ENCODE measurements around the gene CCDC50.

The CCDC50 gene

GRCh38 chr3:191328962-191329653 is at the start of gene CCDC50:
Gene CCDC50 (plus strand): TSS chr3:191329394. CDS start chr3:191329675, 281 bp downstream.
- DNase-seq = no peak

DNA sequence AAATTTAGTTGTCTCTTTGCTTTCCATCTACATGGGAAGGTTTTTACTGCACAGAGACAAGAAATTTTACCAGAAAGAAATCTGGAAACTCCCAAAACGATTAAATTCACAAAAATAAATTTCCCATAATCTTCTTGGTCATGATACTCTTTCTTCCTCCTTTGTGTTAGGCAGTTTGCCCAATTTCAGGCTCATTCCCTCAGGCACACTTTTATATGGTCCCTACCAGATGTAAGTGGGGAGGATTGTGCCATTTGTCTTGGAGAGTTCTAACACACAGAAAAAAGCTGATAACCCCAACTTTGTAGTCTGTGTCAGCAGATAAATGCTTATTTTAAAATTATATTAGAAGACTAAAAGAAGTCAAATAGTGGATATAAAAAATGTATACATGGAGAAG is 49.1 kb upstream of the CCDC50 start:
- DNase-seq = no peak

- no peak for DNase-seq
Measured at GRCh38 chr3:191280882-191281281, 48.3 kb upstream of the CCDC50 start.

- DNase-seq = no peak
Measured at GRCh38 chr3:191282251-191283185, 46.7 kb upstream of the CCDC50 start.

DNA sequence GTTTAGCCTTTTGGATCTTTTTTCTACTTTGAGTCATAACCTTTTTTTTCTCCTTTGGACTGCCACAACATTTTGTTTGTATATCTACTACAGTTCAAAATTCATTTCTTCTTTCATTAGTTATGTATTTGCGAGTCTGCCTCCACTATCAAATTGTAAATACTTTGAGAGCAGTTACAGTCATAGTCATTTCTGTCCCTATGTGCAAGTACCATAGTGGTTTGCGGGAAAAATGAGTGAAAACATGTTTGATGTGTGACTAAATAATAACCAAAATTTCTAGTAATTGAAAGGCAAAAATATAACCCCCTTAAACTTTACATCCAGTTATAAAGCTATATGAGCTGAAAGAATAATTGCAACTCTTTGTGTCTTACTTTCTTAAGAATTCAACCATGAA is 45.8 kb upstream of the CCDC50 start:
- no peak for DNase-seq

- DNase-seq = no peak
Measured at GRCh38 chr3:191290311-191291025, 38.7 kb upstream of the CCDC50 start.

DNA sequence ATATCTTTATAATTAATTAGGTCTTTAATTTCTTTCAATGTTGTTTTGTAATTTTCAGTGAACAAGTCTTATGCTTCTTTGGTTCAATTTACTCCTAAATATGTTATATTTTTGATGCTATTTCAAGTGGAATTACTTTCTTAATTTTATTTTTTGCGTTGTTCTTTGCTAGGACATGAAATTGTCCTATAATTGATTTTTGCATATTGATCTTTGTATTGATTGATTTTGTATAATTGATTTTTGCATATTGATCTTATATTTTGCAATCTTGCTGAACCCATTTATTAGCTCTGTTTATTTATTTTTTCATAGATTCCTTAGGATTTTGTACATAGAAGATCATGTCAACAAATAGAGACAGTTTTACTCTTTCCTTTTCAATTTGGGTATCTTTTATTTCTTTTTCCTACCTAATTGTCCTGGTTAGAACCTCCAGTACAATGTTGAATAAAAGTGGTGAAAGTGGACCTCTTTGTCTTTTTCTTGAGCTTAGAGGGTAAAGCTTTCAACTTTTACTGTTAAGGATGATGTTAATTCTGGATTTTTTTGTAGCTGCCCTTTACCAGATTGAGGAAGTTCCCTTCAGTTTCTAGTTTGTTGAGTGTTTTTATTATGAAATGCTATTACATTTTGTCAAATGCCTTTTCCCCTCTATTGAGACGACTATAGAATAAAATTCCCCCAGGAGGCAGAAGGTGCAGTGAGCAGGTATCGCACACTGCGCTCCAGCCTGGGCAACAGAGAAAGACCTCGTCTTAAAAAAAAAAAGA is 36.8 kb upstream of the CCDC50 start:
- DNase-seq = no peak

- DNase-seq = no peak
Measured at GRCh38 chr3:191294291-191294690, 34.9 kb upstream of the CCDC50 start.

GRCh38 chr3:191296041-191296541 is 33.1 kb upstream of the CCDC50 start:
- no peak for DNase-seq

DNA sequence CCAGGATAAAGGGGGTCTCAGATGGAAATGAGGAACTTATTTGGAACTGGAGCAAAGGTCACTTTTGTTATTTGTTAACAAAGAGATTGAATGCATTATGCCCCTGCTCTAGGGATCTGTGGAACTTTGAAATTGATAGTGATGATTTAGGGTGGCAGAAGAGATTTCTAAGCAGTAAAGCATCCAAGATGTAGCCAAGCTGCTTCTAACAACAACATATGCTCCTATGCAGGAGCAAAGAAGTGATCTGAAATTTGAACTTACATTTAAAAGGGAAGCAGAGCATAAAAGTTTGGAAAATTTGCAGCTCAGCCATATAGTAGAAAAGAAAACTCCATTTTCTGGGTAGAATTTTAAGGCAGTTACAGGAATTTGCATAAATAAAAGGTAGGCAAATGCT is 30.3 kb upstream of the CCDC50 start:
- DNase-seq = no peak

GRCh38 chr3:191300422-191300821 is 28.8 kb upstream of the CCDC50 start:
- no peak for DNase-seq

- DNase-seq = no peak
Measured at GRCh38 chr3:191301017-191301416, 28.2 kb upstream of the CCDC50 start.

GRCh38 chr3:191301782-191302411 is 27.3 kb upstream of the CCDC50 start:
- DNase-seq = no peak

- DNase-seq = no peak
Measured at GRCh38 chr3:191302451-191302850, 26.7 kb upstream of the CCDC50 start.

GRCh38 chr3:191303596-191303995 is 25.6 kb upstream of the CCDC50 start:
- DNase-seq = no peak

DNA sequence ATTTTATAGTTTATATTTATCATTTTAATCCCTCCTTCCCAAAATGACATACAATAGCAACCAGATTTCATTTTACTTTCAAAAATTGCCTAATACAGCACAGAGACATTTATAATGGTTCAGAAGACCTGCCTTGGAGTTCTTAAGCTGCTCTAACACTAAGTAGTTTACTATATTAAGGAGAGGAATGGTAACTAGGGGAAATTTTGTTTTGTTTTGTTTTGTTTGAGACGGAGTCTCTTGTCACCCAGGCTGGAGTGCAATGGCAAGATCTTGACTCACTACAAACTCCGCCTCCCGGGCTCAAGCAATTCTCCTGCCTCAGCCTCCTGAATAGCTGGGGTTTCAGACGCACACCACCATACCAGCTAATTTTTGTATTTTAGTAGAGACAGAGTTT is 22.8 kb upstream of the CCDC50 start:
- DNase-seq = no peak

DNA sequence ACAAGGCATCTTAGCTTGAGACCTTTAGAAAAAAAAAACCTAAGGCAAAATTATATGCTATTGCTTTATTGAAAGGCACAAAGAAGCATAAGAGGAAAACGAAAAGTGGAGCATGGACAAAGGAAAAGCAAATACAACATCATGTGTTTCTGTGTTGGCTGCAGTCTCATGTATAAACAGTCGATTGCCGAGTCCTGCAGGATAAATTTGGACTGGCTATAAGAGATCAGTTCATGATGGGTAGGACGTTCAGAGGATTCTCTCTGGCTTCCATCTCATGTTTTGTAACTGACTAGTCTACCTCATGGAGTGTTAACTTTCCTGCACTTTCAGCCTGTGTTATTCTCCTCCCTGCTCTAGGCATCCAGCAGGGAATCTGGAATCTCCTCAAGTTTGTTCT is 21.9 kb upstream of the CCDC50 start:
- DNase-seq = no peak

DNA sequence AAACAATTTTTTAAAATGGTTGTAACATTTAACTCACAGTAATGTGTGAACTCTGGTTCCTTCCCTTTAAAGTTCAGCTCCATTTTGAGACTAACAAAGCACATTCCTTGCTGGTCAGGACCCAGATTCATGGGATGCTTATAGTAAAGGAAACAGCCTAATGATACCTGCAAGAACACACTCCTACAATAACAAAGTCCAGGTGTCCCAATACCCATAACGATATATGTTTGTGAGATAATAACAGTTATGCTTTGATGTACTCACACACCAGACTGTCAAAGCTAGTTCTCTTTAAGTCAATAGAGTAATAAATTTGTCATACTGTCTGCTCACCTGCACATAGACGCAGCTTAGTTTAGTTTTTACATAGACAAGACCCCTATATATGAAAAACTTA is 15.9 kb upstream of the CCDC50 start:
- DNase-seq = no peak

GRCh38 chr3:191314109-191314728 is 15.0 kb upstream of the CCDC50 start:
- DNase-seq = no peak

DNA sequence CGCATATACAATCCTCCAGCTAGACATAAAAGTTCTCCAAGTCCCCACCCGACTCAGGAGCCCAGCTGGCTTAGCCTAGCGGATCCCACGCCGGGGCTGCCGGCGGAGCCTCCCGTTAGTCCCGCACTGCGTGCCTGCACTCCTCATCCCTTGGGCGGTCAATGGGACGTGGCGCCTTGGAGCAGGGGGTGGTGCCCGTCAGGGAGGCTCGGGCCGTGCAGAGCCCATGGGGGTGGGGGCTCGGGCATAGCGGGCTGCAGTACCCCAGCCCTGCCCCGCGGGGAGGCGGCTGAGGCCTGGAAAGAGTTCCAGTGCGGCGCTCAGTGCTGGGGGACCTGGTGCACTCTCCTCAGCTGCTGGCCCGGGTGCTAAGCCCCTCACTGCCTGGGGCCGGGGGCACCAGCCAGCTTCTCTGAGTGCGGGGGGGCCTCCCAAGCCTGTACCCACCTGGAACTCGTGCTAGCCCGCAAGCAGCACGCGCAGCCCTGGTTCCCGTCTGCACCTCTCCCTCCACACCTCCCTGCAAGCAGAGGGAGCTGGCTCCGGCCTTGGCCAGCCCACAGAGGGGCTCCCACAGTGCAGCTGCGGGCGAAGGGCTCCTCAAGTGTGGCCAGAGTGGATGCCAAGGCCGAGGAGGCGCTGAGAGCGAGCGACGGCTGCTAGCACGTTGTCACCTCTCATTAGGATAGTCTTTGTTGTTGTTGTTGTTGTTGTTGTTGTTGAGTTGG is 12.2 kb upstream of the CCDC50 start:
- DNase-seq = no peak

GRCh38 chr3:191320316-191320715 is 8.9 kb upstream of the CCDC50 start:
- DNase-seq = no peak
